GM18907 (cell line): Measurements from ENCODE around the gene DPP4.
"Not testable (repeated sequence)": the region's sequence is repeated elsewhere in the genome, so short reads cannot be mapped to it uniquely, and the experiment has no call there.

ENCODE experiments used
- ATAC-seq: cut with Tn5 transposase; IDR thresholded peaks from one replicate; pipeline ENCODE4 v1.9.1; 2021; ENCODE audit warnings: mild to moderate bottlenecking, moderate library complexity; ENCODE audit not compliant: unreplicated experiment

Gene DPP4

DNA sequence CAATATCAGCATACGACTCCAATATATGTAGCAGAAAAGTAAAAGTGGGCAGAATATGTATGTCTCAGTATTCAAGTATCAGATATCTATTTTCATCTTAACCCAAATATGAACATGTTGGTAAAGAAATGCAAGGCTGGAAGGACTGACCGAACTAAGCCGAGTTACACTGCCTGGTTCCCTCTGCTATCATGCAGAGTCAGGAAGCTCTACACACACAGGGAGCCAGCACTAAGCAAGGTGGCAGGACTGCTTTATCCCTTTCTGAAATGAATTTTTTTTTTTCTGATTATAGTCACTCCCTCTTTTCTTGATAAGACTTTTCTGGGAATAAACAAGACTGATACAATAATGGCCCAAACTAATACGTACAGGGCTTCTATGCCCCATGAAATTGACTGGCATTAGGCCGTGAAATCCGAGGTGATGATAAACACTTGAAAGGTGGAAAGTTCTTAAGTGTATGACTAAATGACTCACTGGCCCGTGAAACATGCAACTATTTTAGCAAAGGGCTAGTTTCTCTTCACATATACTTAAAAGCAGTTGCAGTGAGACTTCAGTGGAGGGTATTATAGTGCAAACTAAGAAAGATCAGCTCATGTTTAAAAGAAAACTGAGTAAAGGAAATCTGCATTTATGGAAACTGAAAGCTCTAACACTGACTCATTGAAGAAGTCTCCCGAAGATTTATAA lies 14.9 kb downstream of the DPP4 start:
- ATAC-seq, result peak; percentile 81

DNA sequence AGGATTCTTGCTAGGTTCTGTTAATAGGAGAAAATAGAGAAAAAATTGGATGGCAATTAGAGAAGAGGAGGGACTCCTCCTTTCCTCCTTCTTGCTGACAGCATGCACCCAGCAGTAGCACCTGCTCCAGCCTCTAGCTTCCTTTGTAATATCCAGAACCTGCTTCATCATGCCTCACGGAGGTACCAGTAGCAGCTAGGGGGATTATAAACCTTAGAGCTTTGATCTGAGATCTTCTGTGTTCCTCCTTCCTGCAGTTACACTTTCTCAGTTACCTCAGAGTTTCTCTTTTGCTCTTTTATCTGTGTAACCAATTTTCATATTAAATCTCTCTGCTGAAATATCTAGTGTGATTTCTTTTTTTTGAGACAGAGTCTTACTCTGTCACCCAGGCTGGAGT lies 16.6 kb downstream of the DPP4 start:
- no peak for ATAC-seq

GRCh38 chr2:162056796-162057399 lies 17.1 kb downstream of the DPP4 start:
- ATAC-seq, result no peak

DNA sequence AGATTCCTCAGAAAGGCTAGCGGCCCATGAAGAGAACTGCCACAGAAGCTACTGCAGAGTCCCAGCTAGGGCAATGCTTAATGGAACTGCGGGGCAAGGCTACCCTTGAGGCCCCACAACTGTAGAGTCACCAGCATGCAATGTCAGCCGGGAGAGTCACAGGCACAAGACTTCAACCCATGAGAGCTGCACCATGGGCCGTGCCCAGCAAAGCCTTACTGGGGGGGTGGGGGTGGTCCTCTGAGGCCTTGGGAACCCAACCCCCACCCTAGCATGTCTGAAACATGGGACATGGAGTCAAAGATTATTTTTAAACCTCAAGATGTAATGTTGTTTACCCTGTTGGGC lies 20.2 kb downstream of the DPP4 start:
- no peak for ATAC-seq

GRCh38 chr2:162053066-162053807 lies 20.8 kb downstream of the DPP4 start:
- ATAC-seq, result no peak

DNA sequence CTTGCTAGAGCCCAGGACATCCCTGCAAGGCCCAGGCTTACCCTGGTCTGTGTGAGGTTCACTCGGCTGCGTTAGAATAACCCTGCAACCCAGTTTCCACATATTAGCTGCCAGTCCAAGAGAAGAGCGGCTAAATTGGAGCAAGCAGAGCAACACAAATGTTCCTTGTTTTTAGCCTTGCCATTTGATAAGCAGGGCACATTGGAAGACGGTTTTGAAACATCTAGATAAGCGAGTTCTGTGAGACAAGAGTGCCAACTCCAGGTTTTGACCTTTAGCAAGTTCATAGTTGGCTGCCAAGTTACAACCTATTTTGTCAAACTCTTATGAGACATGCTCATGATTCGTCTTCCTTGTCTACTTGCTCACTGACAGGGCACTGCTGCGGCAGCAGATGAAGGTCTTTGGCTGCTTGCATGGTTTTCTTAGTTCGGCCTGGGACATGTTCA lies 23.5 kb downstream of the DPP4 start:
- ATAC-seq, result no peak

DNA sequence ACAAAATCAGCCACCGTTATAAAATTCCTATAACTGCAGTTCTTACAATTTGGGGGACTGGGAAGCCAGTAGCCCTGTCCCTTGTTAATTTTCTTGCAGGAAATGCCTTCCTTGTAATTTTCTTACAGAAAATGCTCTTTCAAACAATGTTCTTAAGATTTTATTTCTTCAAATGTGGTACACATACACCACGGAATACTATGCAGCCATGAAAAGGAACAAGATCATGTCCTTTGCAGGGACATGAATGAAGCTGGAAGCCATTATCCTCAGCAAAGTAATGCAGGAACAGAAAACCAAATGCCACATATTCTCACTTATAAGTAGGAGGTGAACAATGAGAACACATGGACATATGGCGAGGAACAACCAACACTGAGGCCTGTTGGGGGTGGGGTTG lies 24.9 kb downstream of the DPP4 start:
- not testable (repeated sequence) for ATAC-seq

- no peak for ATAC-seq
Observed at GRCh38 chr2:162044586-162044985, 29.4 kb downstream of the DPP4 start.

- ATAC-seq, result no peak
Observed at GRCh38 chr2:162043132-162043531, 30.9 kb downstream of the DPP4 start.

DNA sequence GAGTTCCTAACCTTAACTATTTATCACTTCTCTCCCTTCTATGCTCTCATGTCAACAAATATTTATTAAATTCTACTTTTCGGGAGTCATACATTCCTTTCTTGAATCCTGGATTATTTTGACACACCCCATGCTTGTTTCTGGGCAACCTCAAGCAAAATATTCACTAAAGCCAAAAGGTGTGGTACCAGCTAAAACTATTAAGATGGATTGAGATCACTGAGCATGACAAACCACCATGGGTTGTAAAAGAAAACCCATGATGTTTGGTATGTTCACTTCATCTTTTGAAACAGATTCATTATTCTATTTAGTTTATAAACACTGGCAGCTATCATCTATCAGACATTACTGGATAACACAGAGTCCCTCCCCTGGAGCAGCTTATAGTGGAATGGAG lies 32.5 kb downstream of the DPP4 start:
- no peak for ATAC-seq

GRCh38 chr2:162038725-162039124 lies 35.3 kb downstream of the DPP4 start:
- no peak for ATAC-seq

DNA sequence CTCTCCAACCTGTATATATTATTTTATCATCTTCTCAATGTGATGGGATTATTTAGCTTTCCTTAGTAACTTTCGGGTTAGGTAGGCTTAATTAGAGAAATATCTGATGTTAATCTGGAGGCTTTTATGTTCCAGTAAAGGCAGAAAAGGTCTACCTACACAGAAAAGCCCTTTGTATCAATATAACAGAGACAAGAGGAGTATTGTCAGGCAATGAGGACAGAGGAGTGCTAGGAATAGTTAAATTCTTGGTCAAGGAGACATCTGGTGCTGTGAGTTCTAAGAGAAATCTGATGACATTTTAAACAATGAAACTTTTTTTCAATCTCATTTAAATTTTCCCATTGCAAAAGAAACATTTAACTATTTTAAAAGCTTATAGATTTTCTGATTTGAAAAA lies 36.1 kb downstream of the DPP4 start:
- ATAC-seq, result no peak

DNA sequence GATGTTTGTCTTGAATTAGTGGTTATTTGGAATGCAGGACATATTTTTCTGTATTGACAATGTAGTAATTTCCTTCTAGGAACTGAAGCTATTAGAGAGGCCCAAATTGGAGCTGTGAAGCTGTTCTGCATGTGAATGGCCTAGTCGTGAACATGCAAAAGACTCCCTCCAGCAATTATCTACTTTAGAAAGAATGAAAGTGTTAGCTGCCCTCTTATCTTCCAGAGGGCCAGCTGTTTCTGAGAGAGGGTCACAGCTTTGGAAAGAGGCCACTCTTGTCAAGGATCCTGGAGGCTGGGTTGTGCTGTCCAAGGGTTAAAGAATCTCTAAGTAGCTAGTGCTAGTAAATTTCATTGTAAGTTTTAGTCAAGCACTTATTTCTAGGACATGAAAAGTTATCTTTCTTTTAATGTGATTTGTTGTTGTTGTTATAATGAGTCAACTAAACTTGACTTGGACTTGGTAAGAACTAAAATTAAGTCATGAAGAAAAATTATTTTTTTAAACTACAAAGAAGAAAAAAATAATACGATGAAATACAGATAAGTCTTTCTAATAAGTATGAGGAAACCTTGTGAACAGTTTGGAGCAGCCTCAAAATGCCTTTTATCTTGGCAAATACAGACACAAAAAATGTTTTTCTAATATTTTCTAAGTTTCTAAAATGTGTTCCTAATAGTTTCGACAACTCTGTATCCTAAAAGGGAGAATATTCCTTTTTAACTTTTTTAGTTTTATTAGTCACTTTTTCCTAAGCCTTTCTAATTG lies 36.8 kb downstream of the DPP4 start:
- no peak for ATAC-seq

DNA sequence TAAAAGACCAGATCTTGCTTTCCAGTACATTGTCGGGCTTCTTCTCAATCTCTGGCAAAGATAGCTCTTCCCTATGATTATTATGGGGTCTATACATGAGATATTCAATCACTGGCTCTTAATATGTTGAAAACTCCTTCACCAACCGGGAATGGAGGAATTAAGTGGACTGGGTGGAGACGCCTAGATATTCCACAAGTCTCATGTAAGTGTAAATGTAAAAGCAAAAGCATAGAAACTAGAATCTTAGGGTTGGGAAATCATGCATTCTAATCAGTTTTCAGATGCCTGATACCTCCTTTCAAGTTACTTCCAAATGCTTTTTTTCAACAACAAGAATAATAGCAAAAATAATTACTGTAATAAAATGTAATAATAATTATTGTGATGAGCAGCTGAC lies 38.0 kb downstream of the DPP4 start:
- no peak for ATAC-seq

- no peak for ATAC-seq
Observed at GRCh38 chr2:162030363-162031190, 43.4 kb downstream of the DPP4 start.

GRCh38 chr2:162029287-162029901 lies 44.6 kb downstream of the DPP4 start:
- ATAC-seq, result no peak

- no peak for ATAC-seq
Observed at GRCh38 chr2:162028511-162028910, 45.5 kb downstream of the DPP4 start.

DNA sequence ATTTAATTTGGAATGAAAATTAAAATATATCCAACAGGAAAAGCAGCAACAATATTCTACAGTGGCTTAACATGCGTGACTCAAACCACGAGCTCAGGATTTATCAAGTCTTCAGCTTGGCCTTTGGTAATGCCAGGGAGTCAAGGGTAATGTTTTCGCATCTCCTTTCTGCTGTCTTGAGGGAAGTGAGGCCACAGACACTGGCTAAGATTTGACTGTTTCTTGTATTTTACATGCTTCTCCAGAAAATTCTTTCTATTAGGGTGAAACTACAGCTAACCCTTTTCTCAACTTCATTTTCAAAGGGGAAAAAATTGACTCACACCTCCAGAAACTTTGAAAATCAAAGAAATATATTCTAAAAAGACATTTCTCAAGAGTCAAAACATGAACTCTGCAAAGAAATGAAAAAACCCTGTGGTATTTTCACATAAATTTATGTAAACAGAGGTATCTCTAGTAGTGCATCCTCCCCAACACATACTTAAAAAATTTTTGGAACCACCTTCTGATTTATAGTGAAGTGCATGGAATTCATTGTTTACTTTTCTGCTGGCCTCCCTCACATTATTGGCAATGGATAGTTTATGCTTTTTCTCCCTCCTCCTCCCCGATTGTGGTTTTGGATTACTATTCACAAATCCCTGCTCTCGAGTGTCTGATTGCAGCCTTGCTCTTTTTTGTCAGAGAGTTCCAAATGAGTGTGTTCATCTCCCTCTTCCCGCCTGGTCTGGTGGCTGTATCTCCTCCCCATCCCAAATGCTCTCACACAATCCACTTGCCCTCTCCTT lies 48.7 kb downstream of the DPP4 start:
- no peak for ATAC-seq

GRCh38 chr2:162022290-162022945 lies 51.6 kb downstream of the DPP4 start:
- ATAC-seq, result no peak
